Activated CD8-positive, alpha-beta memory T cell treated with anti-CD3 and anti-CD28 coated beads for 4 hours (primary cell): ENCODE results near the gene HOXB1.
A peak's percentile ranks its signal among the peaks of the same experiment; 100 is the strongest.

Experiments
- DNase-seq, 2 donors: peaks; one replicate each; pipeline ENCODE4 v3.0.0-alpha.2; 2020; ENCODE audit warnings: low read depth in 2 of 2

HOXB1 gene

DNA sequence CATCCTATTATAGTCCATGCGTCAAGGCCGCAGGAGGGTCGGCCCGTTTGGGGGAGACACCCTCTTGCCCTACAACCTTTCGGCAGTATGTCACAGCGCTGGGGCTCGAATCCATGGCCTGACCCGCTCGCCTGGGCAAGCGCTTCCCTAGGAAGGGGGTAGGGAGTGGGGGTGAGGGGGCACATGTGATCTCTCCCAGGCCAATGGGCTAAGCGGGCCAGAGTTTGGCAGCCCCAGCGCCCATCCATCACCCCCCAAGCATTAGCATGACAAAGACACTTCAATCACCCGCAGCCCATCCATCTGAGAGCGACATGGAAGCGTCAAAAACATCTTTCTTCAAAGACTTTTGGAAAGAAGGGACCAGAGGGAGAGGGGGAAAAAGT lies at the start of gene HOXB1:
Gene HOXB1, minus strand, starts transcription at position 125 of the 386 bp plus-strand sequence. Its CDS starts 107 bp downstream, at position 18.
- no peak for DNase-seq

DNA sequence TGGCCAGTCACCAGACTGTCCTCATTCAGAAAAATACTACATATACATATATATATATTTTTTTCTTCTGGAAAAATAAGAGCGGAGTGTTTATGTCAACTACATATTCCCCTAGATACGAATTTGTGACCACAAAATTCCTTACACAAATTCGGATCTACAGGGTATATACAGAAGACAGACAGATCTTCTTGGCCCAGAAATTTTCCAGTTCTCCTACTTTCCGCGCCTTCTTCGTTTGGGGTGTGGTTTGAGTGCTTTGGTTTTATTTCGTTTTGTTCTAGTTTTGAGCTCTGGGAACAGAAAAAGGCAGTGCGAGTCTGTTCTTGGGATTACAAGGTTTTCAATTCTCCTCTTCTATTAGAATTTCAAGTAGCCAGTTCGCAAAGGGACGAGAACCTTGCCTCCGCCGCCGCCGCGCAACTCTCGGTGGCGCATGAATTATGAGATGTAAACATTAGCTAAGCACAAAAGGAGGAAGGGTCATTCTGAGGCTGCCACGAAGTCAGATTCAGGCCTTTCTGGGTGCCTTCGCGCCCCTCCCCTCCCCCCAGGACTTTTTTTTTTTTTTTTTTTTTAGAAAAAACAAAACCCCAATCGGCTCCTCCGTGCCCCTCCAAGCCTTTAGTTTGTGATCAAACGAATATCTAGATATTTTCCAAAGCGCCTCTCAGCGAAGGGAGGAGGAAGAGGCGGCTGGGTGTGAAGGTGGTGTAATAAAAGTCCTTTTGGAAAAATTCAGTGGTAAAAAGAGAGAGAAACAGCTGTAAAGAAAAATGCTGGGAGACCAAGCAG lies 49.1 kb upstream of the HOXB1 start:
- no peak for DNase-seq

DNA sequence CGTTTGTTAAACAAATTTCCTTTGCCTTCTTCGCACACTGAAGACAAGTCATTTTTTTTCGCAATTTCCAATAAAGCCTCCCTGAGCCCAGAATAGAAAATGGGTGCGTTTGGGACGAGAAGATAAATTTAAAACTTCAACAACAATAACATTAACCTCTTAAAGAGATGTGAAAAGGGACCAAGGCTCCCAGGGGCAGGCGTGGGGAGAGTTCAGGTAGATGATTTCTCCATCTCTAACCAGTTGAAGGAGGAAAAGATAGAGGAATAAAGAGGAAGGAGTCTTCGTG lies 48.6 kb upstream of the HOXB1 start:
- no peak for DNase-seq

DNA sequence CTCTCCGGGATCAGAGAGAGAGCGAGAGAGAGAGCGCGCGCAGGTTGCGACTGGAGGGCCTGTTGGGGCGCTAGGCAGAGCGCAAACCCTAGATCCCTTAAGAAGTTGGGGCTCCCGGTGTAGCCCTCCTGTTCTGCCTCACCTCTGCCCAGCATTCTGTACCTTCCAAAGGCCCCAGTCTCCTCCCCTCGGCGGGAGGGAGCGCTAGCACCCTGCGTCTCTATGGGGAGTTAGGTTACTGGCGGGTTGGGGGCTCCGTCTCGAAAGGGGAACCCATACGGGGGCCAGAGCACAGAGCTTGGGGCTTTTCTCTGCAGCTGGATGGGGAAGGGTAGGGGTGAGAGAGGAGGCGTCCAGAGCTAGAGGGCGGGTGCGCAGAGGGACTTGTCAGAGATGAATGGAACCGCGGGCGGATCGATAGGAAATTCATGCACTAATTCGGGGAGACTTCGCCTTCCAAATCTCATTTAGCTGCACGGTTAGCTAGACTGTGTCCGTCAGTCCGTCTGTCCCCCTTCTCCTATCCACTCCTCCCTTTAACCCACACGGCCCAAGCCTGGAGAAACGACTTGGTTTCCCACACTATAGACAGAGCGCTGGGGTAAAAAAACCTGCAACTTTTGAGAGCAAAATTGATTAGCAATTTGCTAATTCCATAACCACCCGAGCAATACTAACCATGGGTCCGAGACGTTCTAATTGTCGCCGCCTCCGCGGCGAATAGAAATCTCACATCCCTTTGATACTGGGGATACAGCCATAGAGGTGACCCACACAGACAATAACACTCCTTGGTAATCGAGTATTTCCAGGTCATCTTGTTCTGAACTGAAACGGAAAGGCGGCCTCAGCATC lies 48.0 kb upstream of the HOXB1 start:
- DNase-seq, result no peak

GRCh38 chr17:48577946-48578615 lies 47.3 kb upstream of the HOXB1 start, which contains the start of gene HOXB4:
Gene HOXB4, minus strand, starts transcription at chr17:48578350. Its CDS starts 31 bp downstream, at chr17:48578319.
- peak in 1 of 2 donors; percentile 43 for DNase-seq

DNA sequence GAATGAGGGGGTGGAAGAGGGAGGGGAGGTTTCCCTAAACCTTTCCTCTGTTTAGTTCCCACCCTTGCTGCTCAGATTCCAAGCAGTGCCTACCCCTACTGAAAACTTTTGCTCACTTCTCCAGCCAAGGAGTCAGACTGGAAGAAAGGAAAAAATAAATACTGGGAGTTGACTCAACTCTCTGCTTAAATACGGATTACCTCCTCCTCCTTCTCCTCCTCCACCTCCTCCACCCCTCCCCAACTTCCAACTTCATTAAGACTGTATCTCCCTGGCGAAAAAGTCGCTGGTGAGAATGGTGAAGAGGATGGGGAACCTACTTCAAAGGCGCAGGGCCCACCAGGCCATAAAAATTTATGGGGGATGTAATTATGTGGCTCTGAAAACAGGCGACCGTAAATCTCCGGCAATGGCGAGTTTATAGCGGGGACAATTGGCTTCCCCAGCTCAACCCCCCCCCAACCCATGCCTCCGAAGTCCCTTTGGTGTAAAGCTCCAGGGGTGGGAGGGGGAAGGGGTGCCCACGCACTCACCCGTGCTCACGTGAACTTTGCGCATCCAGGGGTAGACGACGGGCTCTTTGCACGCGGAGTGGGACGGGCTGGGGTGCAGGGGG lies 46.6 kb upstream of the HOXB1 start:
- no peak for DNase-seq

DNA sequence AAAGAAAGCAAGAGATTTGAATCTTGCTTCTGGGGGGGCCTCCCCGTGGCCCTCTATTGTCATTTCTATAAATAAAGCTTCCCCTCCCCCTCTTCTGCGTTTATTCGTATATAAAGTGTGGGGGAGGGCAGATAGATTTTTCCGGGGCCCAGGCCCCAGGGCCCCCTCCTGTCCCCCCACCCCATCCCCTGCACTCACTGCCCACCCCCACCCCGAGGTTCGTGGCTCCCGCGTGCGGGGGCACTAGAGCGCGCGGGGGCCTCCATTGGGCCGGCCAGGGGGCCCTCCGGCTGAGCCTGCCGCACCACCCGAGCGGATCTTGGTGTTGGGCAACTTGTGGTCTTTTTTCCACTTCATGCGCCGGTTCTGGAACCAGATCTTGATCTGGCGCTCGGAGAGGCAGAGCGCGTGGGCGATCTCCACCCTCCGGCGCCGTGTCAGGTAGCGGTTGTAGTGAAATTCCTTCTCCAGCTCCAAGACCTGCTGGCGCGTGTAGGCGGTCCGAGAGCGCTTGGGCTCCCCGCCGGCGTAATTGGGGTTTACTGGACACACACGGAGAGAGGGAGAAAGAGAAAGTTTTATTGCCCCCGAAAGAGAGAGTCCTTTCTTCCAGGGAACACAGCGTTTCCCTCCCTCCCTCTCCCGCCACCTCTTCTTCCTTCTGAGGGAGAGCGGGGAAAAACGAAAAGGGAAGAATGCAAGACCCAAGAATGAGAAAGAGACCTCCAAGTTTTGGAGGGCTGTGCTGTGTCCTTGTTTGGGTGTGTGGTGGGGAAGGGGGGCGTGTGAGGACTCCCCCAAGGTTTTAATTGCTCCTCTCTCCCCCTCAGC lies 45.9 kb upstream of the HOXB1 start:
- no peak for DNase-seq

- DNase-seq, result no peak
Observed at GRCh38 chr17:48575673-48576478, 45.1 kb upstream of the HOXB1 start.

GRCh38 chr17:48575066-48575582 lies 44.3 kb upstream of the HOXB1 start:
- DNase-seq, result no peak

DNA sequence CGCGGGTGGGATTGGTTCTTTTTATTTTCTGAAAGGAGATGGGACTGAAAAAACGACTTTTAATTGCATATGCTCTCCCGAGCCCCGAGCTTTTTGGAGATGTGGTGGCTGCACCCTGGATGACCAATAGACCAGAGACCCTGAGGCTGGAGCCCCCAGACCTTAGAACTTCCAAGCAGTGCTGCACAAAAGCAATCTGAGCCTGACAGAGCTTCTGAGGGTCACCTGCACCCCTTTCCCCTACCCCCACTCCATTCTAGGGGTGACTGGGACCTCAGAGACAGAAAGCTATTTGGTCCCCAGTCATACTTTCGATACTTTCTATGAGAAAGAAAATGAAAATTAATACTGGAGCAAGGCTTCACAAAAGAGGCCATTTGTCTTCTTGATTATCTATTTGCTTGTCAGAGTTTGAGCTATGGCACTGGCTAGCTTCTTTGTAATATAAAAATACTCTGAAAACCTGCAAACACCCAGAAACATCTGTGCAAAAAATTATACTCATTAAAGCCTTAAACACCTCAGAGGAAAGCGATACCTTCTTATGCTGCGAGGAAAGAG lies 43.8 kb upstream of the HOXB1 start:
- no peak for DNase-seq

- DNase-seq, result no peak
Observed at GRCh38 chr17:48571826-48572417, 41.1 kb upstream of the HOXB1 start.

- DNase-seq, result no peak
Observed at GRCh38 chr17:48571024-48571818, 40.4 kb upstream of the HOXB1 start.

- DNase-seq, result no peak
Observed at GRCh38 chr17:48570325-48571023, 39.7 kb upstream of the HOXB1 start.

- DNase-seq, result no peak
Observed at GRCh38 chr17:48569674-48570324, 39.0 kb upstream of the HOXB1 start.

DNA sequence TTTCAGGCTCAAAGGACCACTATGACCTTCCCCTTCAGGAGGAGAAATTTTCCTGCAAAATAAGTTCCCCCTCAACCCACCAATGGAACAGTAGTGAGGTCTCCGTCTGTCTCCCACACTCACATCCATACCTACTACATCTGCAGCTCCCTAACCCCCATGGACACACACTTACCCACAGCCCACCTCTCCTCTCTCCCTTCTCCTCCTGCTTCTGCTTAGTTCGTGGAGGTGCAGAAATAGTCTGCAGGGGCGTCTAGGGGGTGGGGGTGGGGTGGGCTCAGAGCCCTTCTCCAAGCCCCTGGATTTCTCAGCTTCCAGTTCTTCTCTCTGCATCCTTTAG lies 38.4 kb upstream of the HOXB1 start:
- no peak for DNase-seq

- DNase-seq, result no peak
Observed at GRCh38 chr17:48568499-48569239, 37.9 kb upstream of the HOXB1 start.
